Erythroblast (primary cell): ENCODE results near the gene MIB1.

ENCODE experiments used
- GATA1 ChIP-seq: IDR thresholded peaks from 2 replicates; pipeline ENCODE4 v1.6.1; 2011; ENCODE audit warnings: low read depth, mild to moderate bottlenecking, control low read depth, low read length, moderate library complexity
- POLR2A ChIP-seq: IDR thresholded peaks from 2 replicates; pipeline ENCODE4 v1.6.1; 2011; ENCODE audit warnings: mild to moderate bottlenecking, low read length

DNA sequence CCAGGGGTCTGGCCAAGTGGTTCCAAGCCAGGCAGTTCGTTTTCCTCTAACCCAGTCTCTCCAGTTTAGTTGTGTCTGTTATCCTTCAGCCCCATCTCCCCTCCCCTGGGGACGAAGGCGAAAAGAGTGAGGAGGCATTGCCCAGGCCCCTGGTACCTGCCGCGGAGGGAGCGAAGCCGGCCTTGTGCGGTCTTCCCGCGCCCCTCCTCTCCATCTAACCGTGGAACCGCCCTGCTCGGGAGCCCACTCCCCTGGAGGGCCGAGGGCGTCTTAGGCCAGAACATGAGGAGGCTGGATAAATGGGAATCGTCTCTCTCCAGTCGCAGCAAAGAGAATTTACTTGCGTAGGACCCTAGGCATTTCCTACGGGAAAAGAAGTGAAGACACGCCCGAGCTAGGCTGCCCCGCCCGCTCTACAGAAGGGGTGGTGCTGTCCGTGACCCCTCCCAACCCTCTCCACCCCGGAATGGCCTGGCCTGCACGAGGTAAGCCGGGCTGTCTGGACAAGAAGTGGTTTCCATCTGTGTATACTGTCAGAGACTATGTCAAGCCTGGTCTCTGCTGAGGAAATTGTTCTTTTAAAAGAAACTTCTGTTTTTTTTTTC, 156.2 kb downstream of the MIB1 start:
- TF ChIP-seq POLR2A (no peak), GATA1 (no peak)
